Amygdala (tissue), 56 donors: Measurements from ENCODE around the gene CDK2.

Experiments
- DNase-seq, 56 donors: peaks; one replicate each; lab custom pipeline; 2025; lab: John Stamatoyannopoulos, UW

Gene CDK2

DNA sequence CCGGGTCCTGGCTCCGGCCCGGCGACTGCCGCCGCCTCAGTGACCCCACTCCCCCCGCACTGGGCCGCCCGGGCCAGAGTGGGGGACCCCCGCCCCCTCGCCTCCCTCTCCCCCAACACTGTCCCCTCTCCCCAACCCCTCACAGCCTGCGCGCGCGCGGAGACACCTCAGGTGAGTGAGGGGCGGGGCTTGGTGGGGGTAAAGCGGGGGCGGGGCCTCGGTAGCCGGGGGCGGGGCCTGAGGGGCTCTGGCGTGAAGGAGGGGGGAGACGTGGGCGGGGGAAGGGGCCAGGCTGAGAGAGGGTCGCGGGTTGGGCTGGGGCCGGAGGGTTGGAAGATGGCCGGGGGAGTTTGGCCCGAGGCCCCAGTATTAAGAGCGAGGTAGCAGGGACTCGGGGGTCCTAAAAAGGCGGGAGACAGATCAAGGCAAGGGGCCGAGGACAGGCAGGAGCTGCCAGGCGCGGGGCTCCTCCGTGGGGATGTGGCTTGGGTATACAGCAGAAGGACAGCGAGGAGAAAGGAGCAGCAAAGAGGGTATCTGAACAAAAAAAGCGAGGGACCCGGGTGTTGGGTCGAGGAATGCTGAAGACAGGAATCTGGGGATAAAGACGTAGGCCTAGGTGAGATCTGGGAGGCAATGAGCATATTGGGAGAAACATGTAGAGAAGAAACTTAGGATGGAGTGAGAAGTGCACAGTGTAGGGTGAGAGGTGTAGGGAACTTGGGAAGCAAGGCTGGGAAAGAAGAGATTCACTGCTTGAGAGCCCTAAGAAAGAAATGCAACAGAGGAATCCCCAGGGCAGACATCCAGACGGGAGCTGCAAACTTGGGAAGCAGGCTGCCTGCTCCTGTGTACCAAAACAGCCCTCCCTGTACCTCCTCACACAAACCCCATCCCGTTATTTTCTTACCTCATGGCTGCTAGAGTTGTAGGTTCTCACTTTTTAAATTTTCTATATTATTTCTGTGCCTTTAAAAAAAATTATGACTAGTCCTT is 41.2 kb downstream of the CDK2 start:
- DNase-seq = peak in 35 of 56 donors; percentile 11 to 75 (median 48)

DNA sequence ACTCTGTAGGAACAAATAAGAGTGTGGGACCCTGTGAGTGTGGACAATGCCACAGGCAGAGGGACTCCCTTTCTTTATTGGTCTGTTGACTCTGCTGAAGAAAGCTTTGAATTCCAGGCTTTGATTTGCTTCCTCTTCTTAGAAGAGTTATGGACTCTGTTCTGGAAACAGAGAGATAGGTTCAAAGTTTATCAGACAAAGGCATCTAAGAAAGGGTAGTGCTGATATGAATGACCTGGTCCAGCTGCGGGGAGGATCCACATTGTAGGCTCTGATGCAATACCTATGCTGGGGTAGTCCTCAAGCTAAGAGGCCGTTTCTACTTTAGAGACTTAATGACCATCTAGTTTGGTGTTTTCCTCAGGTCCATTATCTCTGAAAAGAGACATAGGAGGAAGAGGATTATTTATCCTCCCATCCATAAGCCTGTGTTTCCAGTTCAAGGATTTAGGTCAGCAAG is 43.5 kb downstream of the CDK2 start:
- no peak for DNase-seq

DNA sequence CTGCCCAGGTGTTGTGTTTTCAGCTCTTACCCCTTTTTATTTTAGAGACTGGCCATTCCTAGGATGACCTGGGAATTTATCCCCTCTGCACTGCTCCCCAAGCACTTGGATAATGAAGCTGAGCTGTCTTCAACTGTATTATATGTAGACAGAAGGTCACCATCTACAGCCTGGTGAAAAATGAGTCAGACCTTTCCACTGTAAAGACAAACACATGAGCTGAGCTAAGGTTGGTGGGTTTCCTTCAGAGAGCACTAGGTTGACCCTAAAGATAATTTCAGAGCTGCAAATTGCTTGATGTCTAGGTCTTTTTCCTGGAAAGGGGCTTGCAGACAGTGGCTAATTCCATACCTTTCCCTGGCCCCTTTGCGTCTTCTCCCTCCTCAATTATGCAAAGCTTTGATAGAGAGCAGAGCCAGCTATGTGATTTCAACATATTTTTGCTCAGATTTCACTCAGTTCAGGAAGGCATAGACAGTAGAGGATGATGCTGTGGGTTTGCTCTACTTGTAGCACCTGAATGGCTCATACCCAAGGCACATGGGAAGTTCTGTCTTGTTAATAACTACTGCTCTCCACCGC is 45.0 kb downstream of the CDK2 start:
- no peak for DNase-seq

DNA sequence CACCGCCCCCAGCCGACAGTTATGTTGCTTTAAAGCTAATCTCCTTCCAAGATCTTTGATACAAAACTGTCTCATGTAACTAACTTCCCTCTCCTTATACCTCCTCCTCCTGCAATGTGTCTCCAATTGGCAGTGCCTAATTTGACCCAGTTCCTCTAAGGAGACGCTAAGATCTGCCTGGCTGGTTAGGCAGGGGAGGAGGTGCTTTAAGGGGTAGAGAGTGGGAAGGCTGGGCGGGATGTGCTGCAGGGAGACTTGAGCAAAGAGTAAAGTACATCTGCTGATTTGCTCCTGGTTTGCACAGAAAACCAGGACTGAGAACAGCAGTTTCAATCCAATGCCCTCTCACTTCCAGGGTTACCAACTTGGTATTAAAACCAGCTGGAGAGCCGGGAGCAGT is 46.9 kb downstream of the CDK2 start:
- peak in 4 of 56 donors; percentile 3 to 31 (median 8) for DNase-seq

DNA sequence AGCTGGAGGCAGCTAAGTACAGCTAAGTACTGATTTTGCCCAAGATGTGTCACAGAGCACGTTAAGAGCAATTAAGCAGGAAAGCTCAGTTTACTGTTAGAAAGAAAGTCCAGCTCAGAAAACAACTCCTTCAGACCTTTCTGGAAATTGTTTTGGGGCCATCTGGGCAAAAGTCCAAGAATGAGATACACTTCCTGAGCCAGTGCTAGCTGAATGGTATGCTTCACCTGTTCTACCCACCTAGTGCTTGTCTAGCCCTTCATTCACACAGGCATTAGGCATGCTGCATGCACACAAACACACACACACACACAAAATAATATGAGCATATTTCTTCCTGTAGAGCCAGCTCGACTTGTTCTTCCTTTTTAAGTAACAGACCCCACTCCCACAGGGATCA is 47.6 kb downstream of the CDK2 start:
- no peak for DNase-seq

DNA sequence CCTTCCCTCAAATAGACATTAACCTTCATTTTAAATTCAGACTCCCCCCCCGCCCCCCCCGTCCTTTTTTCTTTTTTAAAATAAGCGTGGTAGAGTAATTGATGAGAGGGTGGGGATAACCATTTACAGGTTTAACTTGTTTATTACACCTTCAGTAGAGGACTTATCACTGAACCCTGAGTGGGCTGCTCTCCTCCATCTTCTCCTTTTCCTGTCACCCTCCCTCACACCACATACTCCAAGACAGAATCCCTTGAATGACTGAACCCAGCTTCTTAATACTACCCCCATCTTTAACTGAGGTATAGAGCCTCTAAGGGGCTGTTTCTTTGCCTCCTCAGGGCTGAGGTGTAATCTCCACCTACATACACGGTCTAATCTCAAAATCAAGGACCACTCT is 50.6 kb downstream of the CDK2 start:
- no peak for DNase-seq

DNA sequence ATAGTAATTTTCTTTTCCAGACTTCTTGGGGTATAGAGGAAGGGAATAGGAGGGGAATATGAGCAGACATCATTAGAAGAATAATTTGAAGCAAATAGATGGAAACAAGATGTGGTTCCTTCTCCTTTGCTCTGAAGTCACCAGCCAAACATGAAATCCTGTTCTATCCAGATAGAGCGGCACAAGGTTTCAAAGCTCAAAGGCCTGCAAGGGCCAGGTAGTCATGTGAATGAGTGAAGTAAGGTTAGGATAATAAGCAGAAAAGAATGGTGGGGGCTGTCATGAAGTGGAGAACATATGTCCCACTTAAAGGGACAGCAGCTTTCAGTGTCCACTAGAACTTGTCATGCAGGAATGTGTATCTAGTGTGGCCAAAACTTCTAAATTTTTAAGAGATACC is 51.7 kb downstream of the CDK2 start:
- DNase-seq = no peak

DNA sequence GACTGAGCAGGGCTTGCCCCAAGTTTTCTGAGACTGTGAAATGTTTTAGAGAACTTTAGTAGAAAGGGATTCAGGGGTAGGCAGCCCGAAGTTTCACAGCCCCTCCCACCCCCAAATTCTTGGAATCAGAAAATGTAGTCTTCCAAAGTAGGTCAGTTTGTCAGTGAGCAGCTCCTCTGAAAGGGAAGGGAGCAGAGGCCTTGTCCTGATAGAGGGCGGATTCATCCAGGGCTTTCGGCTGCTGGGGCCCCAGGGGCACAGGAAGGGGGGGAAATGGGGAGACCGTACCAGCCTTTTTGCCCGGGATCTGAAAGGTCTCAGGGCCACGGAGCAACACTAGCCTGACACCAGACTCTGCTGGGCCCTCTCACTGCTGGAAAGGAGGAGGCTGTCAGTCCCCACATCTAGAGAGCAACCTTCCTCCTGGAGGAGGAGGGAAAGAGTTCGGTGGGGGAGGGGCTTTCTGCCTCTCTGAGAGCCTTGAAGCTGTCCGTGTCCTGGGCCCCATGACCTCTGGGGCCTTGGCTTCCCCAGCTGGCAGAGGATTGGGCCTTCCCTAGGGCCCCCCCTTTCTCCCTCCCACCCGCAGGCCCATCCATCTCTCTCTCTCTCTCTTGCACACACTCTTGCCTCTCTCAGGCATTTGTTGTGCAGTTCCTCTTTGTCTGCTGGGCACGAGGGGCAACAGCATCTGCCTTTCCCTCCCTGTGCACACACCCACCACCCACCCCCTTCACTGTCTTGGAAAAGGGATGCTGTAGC is 54.0 kb downstream of the CDK2 start, which contains the start of gene IKZF4:
IKZF4 (plus strand) TSS at position 621 of the 762 bp plus-strand sequence. CDS start 451 bp downstream, outside the sequence.
- DNase-seq = peak in 25 of 56 donors; percentile 6 to 65 (median 34)

DNA sequence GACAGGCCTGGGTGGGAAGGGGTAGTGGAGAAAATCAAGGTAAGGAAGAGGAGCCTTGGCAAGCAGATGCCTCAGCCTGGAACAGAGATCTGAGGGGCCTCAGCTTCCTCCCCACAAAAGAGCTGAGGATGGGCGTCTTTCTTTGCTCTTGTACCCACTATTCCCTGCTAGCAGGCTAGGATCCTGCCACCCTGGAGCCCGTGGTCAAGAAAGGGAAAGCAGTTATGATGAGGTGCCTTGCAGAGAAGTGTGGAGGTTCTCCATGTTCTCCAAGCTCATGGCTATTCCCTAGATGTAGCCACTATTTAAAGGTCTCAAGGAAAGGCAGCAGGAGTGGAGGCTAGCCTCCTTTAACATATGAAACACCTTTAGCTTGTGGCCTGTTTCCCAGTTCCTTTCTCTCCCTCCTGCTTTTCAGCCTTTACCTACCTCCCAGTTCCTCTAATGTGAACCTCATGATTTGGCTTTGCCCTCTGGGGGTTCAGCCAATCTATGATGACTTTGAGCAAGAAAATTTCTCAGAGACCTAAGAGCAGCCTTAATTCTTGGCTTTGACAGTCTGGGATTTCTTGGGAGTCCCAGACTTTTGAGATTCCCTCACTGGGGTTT is 55.4 kb downstream of the CDK2 start:
- peak in 1 of 56 donors; percentile 19 for DNase-seq
